HG03103 (cell line): ENCODE results near the gene TMEM175.

ENCODE experiments used
- ATAC-seq: cut with Tn5 transposase; IDR thresholded peaks from one replicate; pipeline ENCODE4 v1.9.1; 2021; ENCODE audit warnings: low read depth; ENCODE audit not compliant: unreplicated experiment

TMEM175 gene

GRCh38 chr4:957231-957580, 24.9 kb downstream of the TMEM175 start:
- ATAC-seq, result no peak

- no peak for ATAC-seq
Measured at GRCh38 chr4:957581-958313, 25.5 kb downstream of the TMEM175 start.

GRCh38 chr4:958314-958665, 26.0 kb downstream of the TMEM175 start:
- no peak for ATAC-seq

GRCh38 chr4:958696-959337, 26.6 kb downstream of the TMEM175 start:
- ATAC-seq, result no peak

- ATAC-seq, result no peak
Measured at GRCh38 chr4:959338-960139, 27.3 kb downstream of the TMEM175 start.

GRCh38 chr4:960140-960635, 27.9 kb downstream of the TMEM175 start:
- no peak for ATAC-seq

- ATAC-seq, result no peak
Measured at GRCh38 chr4:960636-961350, 28.5 kb downstream of the TMEM175 start.

- no peak for ATAC-seq
Measured at GRCh38 chr4:961351-962230, 29.3 kb downstream of the TMEM175 start.

- no peak for ATAC-seq
Measured at GRCh38 chr4:962231-963208, 30.3 kb downstream of the TMEM175 start.

GRCh38 chr4:963276-964225, 31.3 kb downstream of the TMEM175 start:
- ATAC-seq, result no peak

- ATAC-seq, result no peak
Measured at GRCh38 chr4:964346-965025, 32.2 kb downstream of the TMEM175 start.

- no peak for ATAC-seq
Measured at GRCh38 chr4:965048-965765, 32.9 kb downstream of the TMEM175 start.

GRCh38 chr4:965766-966134, 33.5 kb downstream of the TMEM175 start:
- ATAC-seq, result no peak

GRCh38 chr4:966266-967112, 34.2 kb downstream of the TMEM175 start:
- ATAC-seq, result no peak
